Glomerular endothelial cell (primary cell): ENCODE results near the gene MED17. TPM values are rescaled to one million over a fixed set of nuclear protein-coding genes. Genes with fewer than 3 reads are reported as not detected.

Experiments
- DNase-seq: peaks from one replicate; pipeline ENCODE4 v3.0.0-alpha.2; 2011; ENCODE audit warnings: low read depth, low spot score; ENCODE audit errors: extremely low read depth
- total RNA-seq: library from RNA; depleted of rRNA; stranded (reverse); fragments of >200 nt; gene quantifications from 2 replicates; pipeline ENCODE4 v1.2.3, GENCODE V29; 2015

Gene MED17
- total RNA-seq, 1 donor from 2014 or later, result 41.9 TPM

GRCh38 chr11:93845181-93846092, 61.4 kb downstream of the MED17 start:
- DNase-seq, result no peak

GRCh38 chr11:93846411-93846810, 62.3 kb downstream of the MED17 start:
- no peak for DNase-seq

GRCh38 chr11:93849201-93849600, 65.1 kb downstream of the MED17 start:
- DNase-seq, result no peak

GRCh38 chr11:93849751-93850593, 65.9 kb downstream of the MED17 start:
- no peak for DNase-seq

- no peak for DNase-seq
Measured at GRCh38 chr11:93850594-93851018, 66.5 kb downstream of the MED17 start, which contains the start of gene VSTM5. Gene VSTM5, minus strand, starts transcription at chr11:93850618. Its CDS starts 116 bp downstream, at chr11:93850502.

GRCh38 chr11:93852242-93852641, 68.2 kb downstream of the MED17 start:
- no peak for DNase-seq

GRCh38 chr11:93857413-93858120, 73.5 kb downstream of the MED17 start:
- no peak for DNase-seq

- no peak for DNase-seq
Measured at GRCh38 chr11:93858121-93858775, 74.2 kb downstream of the MED17 start.

- no peak for DNase-seq
Measured at GRCh38 chr11:93861808-93862207, 77.7 kb downstream of the MED17 start.

Other genes with a start within 250 kb of the MED17 start
- gene SMCO4, start 240.9 kb upstream of the MED17 start, total RNA-seq, result 12.6 and 24.0 TPM in 2 replicates
- 9.6 and 16.4 TPM in 2 replicates for gene CEP295, start 122.6 kb upstream of the MED17 start, total RNA-seq
- 64.1 and 68.0 TPM in 2 replicates for gene TAF1D, start 42.8 kb upstream of the MED17 start, total RNA-seq
- 11.0 and 18.8 TPM in 2 replicates for gene C11orf54, start 42.6 kb upstream of the MED17 start, total RNA-seq
- gene VSTM5, start 66.3 kb downstream of the MED17 start, total RNA-seq, result 0.15 TPM in 1 of 2 replicates, not detected in the other
- gene HEPHL1, start 237.1 kb downstream of the MED17 start, total RNA-seq, result not detected in 2 replicates